Measurements from ENCODE around the gene PRKG2. TPM values are rescaled to one million over a fixed set of nuclear protein-coding genes. Genes with fewer than 3 reads are reported as not detected.

PRKG2 gene
- total RNA-seq, 1 experiment from 2014 or later, result 0.59 TPM

- TF ChIP-seq CTCF (IDR thresholded peaks at IDR 0.05), result no peak
- TF ChIP-seq, protein P1, sequence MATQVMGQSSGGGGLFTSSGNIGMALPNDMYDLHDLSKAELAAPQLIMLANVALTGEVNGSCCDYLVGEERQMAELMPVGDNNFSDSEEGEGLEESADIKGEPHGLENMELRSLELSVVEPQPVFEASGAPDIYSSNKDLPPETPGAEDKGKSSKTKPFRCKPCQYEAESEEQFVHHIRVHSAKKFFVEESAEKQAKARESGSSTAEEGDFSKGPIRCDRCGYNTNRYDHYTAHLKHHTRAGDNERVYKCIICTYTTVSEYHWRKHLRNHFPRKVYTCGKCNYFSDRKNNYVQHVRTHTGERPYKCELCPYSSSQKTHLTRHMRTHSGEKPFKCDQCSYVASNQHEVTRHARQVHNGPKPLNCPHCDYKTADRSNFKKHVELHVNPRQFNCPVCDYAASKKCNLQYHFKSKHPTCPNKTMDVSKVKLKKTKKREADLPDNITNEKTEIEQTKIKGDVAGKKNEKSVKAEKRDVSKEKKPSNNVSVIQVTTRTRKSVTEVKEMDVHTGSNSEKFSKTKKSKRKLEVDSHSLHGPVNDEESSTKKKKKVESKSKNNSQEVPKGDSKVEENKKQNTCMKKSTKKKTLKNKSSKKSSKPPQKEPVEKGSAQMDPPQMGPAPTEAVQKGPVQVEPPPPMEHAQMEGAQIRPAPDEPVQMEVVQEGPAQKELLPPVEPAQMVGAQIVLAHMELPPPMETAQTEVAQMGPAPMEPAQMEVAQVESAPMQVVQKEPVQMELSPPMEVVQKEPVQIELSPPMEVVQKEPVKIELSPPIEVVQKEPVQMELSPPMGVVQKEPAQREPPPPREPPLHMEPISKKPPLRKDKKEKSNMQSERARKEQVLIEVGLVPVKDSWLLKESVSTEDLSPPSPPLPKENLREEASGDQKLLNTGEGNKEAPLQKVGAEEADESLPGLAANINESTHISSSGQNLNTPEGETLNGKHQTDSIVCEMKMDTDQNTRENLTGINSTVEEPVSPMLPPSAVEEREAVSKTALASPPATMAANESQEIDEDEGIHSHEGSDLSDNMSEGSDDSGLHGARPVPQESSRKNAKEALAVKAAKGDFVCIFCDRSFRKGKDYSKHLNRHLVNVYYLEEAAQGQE (IDR thresholded peaks at IDR 0.05; ENCODE audit: insufficient read depth in 1 of 2, low read depth in 2 of 2, low read length in 1 of 2), result no peak
- TF ChIP-seq POLR2AphosphoS5 (IDR thresholded peaks at IDR 0.05; ENCODE audit: low read depth, low read length), result no peak
- no peak for TF ChIP-seq SIN3A (IDR thresholded peaks at IDR 0.05; ENCODE audit: borderline replicate concordance, insufficient read depth, low read depth, low read length)
- no peak for TF ChIP-seq TCF7L2 (IDR thresholded peaks at IDR 0.05; ENCODE audit: low read depth, low read length)
- H3K4me3 ChIP-seq (ENCODE audit: low read depth in 2 of 2, low read length in 2 of 2), result no peak overlapping the region
- H3K9me3 ChIP-seq (ENCODE audit: control insufficient read depth, insufficient read depth, low read depth, low read length), result no peaks in the 10 kb centered on the region
- H3K36me3 ChIP-seq (ENCODE audit: control insufficient read depth, insufficient read depth, low read length), result no peaks in the 10 kb centered on the region
- ChIA-PET POLR2A (no interaction called here), CTCF (no interaction called here)
- DNase-seq (ENCODE audit: low read depth, low spot score), result no peak
- in situ Hi-C loops (cut with HindIII; ENCODE audit: low pct_unique_long_range_greater_than_20kb, low sequenced_read_pairs), result no loop called here
- no peaks in the 10 kb centered on the region for H3K4me1 ChIP-seq (ENCODE audit: control insufficient read depth, insufficient read depth, low read length)
- ATAC-seq, result no peak
- intact Hi-C loops (cut with micrococcal nuclease; ENCODE audit: unreplicated experiment), result no loop called here
- H3K27me3 ChIP-seq (ENCODE audit: control insufficient read depth, insufficient read depth, low read length), result no peaks in the 10 kb centered on the region
- no TSS peak for BruUV-seq (replicated peaks)
- no peak overlapping the region for H3K27ac ChIP-seq (ENCODE audit: low read length)
These were observed 30.4 kb upstream of the PRKG2 start for GRCh38 chr4:81245218-81246009.

- intact Hi-C loops (cut with micrococcal nuclease; ENCODE audit: unreplicated experiment) (no loop called here), in situ Hi-C loops (cut with HindIII; ENCODE audit: low pct_unique_long_range_greater_than_20kb, low sequenced_read_pairs) (no loop called here)
- DNase-seq (ENCODE audit: low read depth, low spot score) (no peak), ATAC-seq (no peak)
- BruUV-seq (replicated peaks), result no TSS peak
- H3K9me3 ChIP-seq (ENCODE audit: control insufficient read depth, insufficient read depth, low read depth, low read length), result no peaks in the 10 kb centered on the region
- H3K27me3 ChIP-seq (ENCODE audit: control insufficient read depth, insufficient read depth, low read length), result peaks cover 3% of the 10 kb centered on the region
- H3K36me3 ChIP-seq (ENCODE audit: control insufficient read depth, insufficient read depth, low read length), result no peaks in the 10 kb centered on the region
- ChIA-PET POLR2A (no interaction called here), CTCF (no interaction called here)
- H3K4me1 ChIP-seq (ENCODE audit: control insufficient read depth, insufficient read depth, low read length), result no peaks in the 10 kb centered on the region
- no peak overlapping the region for H3K27ac ChIP-seq (ENCODE audit: low read length)
- no peak for TF ChIP-seq SIN3A (IDR thresholded peaks at IDR 0.05; ENCODE audit: borderline replicate concordance, insufficient read depth, low read depth, low read length)
- TF ChIP-seq, protein P1 (IDR thresholded peaks at IDR 0.05; ENCODE audit: insufficient read depth in 1 of 2, low read depth in 2 of 2, low read length in 1 of 2), result no peak
- TF ChIP-seq TCF7L2 (IDR thresholded peaks at IDR 0.05; ENCODE audit: low read depth, low read length), result no peak
- TF ChIP-seq POLR2AphosphoS5 (IDR thresholded peaks at IDR 0.05; ENCODE audit: low read depth, low read length), result no peak
- TF ChIP-seq CTCF (IDR thresholded peaks at IDR 0.05), result no peak
- H3K4me3 ChIP-seq (ENCODE audit: low read depth in 2 of 2, low read length in 2 of 2), result no peak overlapping the region
These were observed 22.8 kb upstream of the PRKG2 start for GRCh38 chr4:81237791-81238190.
